K562 (cell line): Measurements from ENCODE around the gene IFNA16. TPM values are rescaled to one million over a fixed set of nuclear protein-coding genes. Genes with fewer than 3 reads are reported as not detected.
"Not testable (repeated sequence)": the region's sequence is repeated elsewhere in the genome, so short reads cannot be mapped to it uniquely, and the experiment has no call there.

Experiments
- ATAC-seq: fragments of 200-7000 bp; cut with Tn5 transposase; 3 replicates; pipeline ENCODE4 v1.9.1; 2020; ENCODE audit warnings: moderate library complexity
- BruUV-seq: library from RNA; stranded (reverse); fragments of 400-500 nt; replicated peaks from 2 replicates; lab custom pipeline; 2021; lab: Mats Ljungman, UMichigan
- CTCF ChIA-PET: fragments of 300-600 bp; formaldehyde crosslinking; extraction: SDS; loops from one replicate; lab custom pipeline; 2021; ENCODE audit warnings: low intra/inter-chr PET ratio; lab: Yijun Ruan, JAX
- POLR2A ChIA-PET: fragments of 300-600, 350-650 bp; sonication (Branson Sonifier 250); formaldehyde crosslinking; extraction: SDS; loops from one replicate; lab custom pipeline; 2021; ENCODE audit warnings: antibody characterized with exemption, inconsistent platforms; lab: Yijun Ruan, JAX
- DNase-seq, 4 experiments: peaks; one replicate each; pipeline versions ENCODE4 v3.0.0 to v3.0.0-alpha.2; 2011 to 2018; ENCODE audit warnings: low spot score in 3 of 4, mixed read lengths in 3 of 4; ENCODE audit errors: extremely low read depth in 1 of 4
- FAIRE-seq: peaks from 2 replicates; lab custom pipeline; 2011; peaks lifted over from hg19 to GRCh38; lab: Jason Lieb, UNC
- H2AFZ ChIP-seq: 2 replicates; pipeline ENCODE4 v1.6.0; 2011; ENCODE audit warnings: low read depth, low read length, control low read depth, inconsistent platforms
- H3K27ac ChIP-seq: fragments of 200-600 bp; 3 replicates; pipeline ENCODE4 v1.8.0; 2011; ENCODE audit warnings: low read depth, mild to moderate bottlenecking, control low read depth, inconsistent platforms, low read length, moderate library complexity, mixed read lengths; ENCODE audit errors: extremely low read depth
- H3K27me3 ChIP-seq, 2 experiments: fragments of 300-600 bp in 1 of 2; 2 replicates in 1 of 2; 3 replicates in 1 of 2; pipeline versions ENCODE4 v1.6.0 to v1.8.0; 2011; ENCODE audit warnings: inconsistent platforms in 2 of 2, low read length in 2 of 2, mild to moderate bottlenecking in 1 of 2, mixed read lengths in 1 of 2, moderate library complexity in 1 of 2; ENCODE audit not compliant: control insufficient read depth in 2 of 2, insufficient read depth in 2 of 2
- H3K36me3 ChIP-seq: fragments of 300-600 bp; 3 replicates; pipeline ENCODE4 v1.8.0; 2011; ENCODE audit warnings: mild to moderate bottlenecking, low read length, inconsistent platforms; ENCODE audit not compliant: control insufficient read depth, insufficient read depth
- H3K4me1 ChIP-seq, 2 experiments: fragments of 200-600 bp in 1 of 2; replicated peaks in 1 of 2; 2 replicates in 1 of 2; 3 replicates in 1 of 2; pipeline versions ENCODE4 v1.5.1 to v1.8.0; 2011; ENCODE audit warnings: inconsistent platforms in 2 of 2, low read length in 2 of 2, mild to moderate bottlenecking in 1 of 2, mixed read lengths in 1 of 2, moderate library complexity in 1 of 2; ENCODE audit not compliant: control insufficient read depth in 2 of 2, insufficient read depth in 2 of 2
- H3K4me2 ChIP-seq: 2 replicates; pipeline ENCODE4 v1.6.1; 2011; ENCODE audit warnings: low read length, control low read depth, inconsistent platforms, mixed read lengths; ENCODE audit not compliant: insufficient read depth
- H3K4me3 ChIP-seq: fragments of 200-600 bp; sonication (generic), shearing (Covaris generic); 2 replicates; pipeline ENCODE4 v1.5.1; 2016; ENCODE audit warnings: control low read depth, inconsistent platforms
- H3K79me2 ChIP-seq: fragments of 200-600 bp; 3 replicates; pipeline ENCODE4 v1.8.0; 2011; ENCODE audit warnings: low read length, inconsistent platforms; ENCODE audit not compliant: control insufficient read depth, insufficient read depth
- H3K9ac ChIP-seq, 2 experiments: 2 replicates each; pipeline versions ENCODE4 v1.6.0 to v1.6.1; 2011; ENCODE audit warnings: low read depth in 2 of 2, low read length in 2 of 2, control low read depth in 1 of 2, inconsistent platforms in 1 of 2, mild to moderate bottlenecking in 1 of 2, mixed read lengths in 1 of 2; ENCODE audit not compliant: insufficient read depth in 1 of 2
- H3K9me1 ChIP-seq: one replicate; pipeline ENCODE4 v1.6.0; 2011; ENCODE audit warnings: inconsistent platforms, mild to moderate bottlenecking, low read length, moderate library complexity; ENCODE audit not compliant: control insufficient read depth, insufficient read depth
- H3K9me3 ChIP-seq: replicated peaks from 2 replicates; pipeline ENCODE4 v1.5.1; 2011; ENCODE audit warnings: low read depth, low read length, inconsistent platforms; ENCODE audit not compliant: control insufficient read depth, insufficient read depth
- H4K20me1 ChIP-seq: replicated peaks from 2 replicates; pipeline ENCODE4 v1.6.1; 2011; ENCODE audit warnings: low read length, inconsistent platforms, mixed read lengths; ENCODE audit not compliant: control insufficient read depth, insufficient read depth
- EP300 ChIP-seq: IDR thresholded peaks from 2 replicates; pipeline ENCODE4 v1.6.1; 2012; ENCODE audit warnings: low read length, improper control_type of control experiment
- WGBS: fragments of 100-300 bp; shearing (Covaris generic); methylation state at CpG from one replicate; pipeline ENCODE4 v1.1.6; 2016; ENCODE audit warnings: low coverage, mixed read lengths; ENCODE audit not compliant: insufficient coverage; ENCODE audit errors: missing lambda C conversion rate; 5-methylcytosine and 5-hydroxymethylcytosine counted together
- in situ Hi-C: fragments of 300-500 bp; cut with MboI; formaldehyde crosslinking; loops from 4 replicates; pipeline ENCODE4 v1.15.0; 2018; ENCODE audit warnings: inconsistent platforms, mixed read lengths
- intact Hi-C: fragments of 100-400 bp; cut with micrococcal nuclease; formaldehyde crosslinking; loops from 2 replicates; pipeline ENCODE4 v1.14.2; 2022
- polyA plus RNA-seq, 8 experiments: library from polyadenylated mRNA; depleted of rRNA in 4 of 8; stranded (reverse) in 5 of 8; unstranded in 3 of 8; fragments of >200 nt; fragmentation: Nextera tagmentation in 2 of 8; fragmentation: Illumina TruSeq in 1 of 8; extraction: Ambion mirVana in 2 of 8; extraction: Trizol in 1 of 8; gene quantifications; 2 replicates each; pipeline versions ENCODE4 v1.2.1 to v1.2.3, GENCODE V29; 2011 to 2014; ENCODE audit warnings: inconsistent platforms in 1 of 8, missing spikeins in 1 of 8
- total RNA-seq, 7 experiments: library from RNA; depleted of rRNA in 6 of 7; stranded (reverse); fragments of >200 nt in 6 of 7; fragmentation: Illumina TruSeq in 2 of 7; extraction: Trizol in 2 of 7; gene quantifications; 2 replicates each; pipeline versions ENCODE4 v1.2.1 to v1.2.3, GENCODE V29; 2011 to 2021; ENCODE audit warnings: low replicate concordance in 1 of 7
- TF ChIP-seq, protein P1 (sequence below): fragments of 150-350 bp; conservative IDR thresholded peaks from 2 replicates; pipeline ENCODE4 v1.6.1; 2014; ENCODE audit warnings: low read length

Gene IFNA16
- total and polyA plus RNA-seq, 9 of the 15 experiments (the other 6 are each of a cell fraction or from before 2014, with no cell fraction given) = not detected

DNA sequence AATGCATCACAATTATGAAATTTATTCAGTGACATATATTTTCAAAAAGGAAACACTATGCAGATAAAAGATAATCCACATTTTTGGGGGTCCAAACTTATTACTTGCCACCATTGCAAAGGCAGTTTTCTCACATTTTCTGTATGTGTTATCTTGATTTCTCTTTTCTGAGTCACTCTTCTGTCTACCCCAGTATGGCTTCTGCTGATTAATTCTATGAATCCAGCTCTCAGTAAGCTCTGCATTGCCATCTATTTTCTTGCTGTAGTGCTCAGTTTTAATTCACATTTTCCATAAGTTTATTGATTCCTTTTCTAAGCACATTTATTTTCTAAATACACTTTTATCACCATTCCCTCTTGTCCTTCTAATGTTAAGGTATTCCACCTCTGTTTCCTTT, 11.9 kb downstream of the IFNA16 start:
- no TSS peak for BruUV-seq

DNA sequence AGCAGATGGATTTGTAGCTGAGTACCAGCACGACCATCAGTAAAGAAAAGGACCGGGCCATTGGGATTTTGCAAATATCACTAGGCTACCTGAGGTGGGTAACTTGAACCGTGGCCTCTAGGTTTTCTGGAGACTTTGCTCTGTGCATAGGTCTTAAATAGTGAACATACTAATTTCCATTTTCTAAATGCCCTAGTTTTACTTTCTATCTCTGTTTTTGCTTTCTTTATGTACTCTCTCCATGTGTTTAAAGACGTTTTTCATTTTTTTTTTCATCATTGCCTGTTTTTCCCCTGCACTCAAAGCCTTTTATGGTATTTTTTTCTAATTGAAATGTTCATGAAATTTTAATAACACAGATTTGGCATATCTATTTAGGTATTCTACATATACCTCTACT, 15.0 kb downstream of the IFNA16 start, which contains the start of gene IFNA7:
TSS of gene IFNA7 (minus strand) at position 101 of the 400 bp plus-strand sequence. CDS start at position 61, 40 bp downstream.
- H3K9me1 ChIP-seq, H3K79me2 ChIP-seq, BruUV-seq, H3K4me1 ChIP-seq, H3K27ac ChIP-seq, H3K9me3 ChIP-seq, DNase-seq, H3K9ac ChIP-seq, H3K27me3 ChIP-seq, H3K4me3 ChIP-seq, POLR2A ChIA-PET, H2AFZ ChIP-seq, CTCF ChIA-PET, H4K20me1 ChIP-seq, FAIRE-seq, in situ Hi-C loops, H3K4me2 ChIP-seq, intact Hi-C loops, ATAC-seq, H3K36me3 ChIP-seq: not testable (repeated sequence)
- no CpG with 5 or more reads among the region's 4 CpGs for WGBS

More for the DNA sequence above, 11.9 kb downstream of the IFNA16 start:
- FAIRE-seq (no peak), ATAC-seq (no peak), DNase-seq (no peak)
- no peaks in the 10 kb centered on the region for H3K9me3 ChIP-seq
- no peak overlapping the region for H3K9ac ChIP-seq
- CTCF ChIA-PET = no interaction called here
- no peak overlapping the region for H3K4me3 ChIP-seq
- intact Hi-C loops = no loop called here
- POLR2A ChIA-PET = no interaction called here
- no peak overlapping the region for H3K27ac ChIP-seq
- no peaks in the 10 kb centered on the region for H3K9me1 ChIP-seq
- H3K79me2 ChIP-seq = no peaks in the 10 kb centered on the region
- no peaks in the 10 kb centered on the region for H3K4me1 ChIP-seq
- in situ Hi-C loops = no loop called here
- H3K4me2 ChIP-seq = no peak overlapping the region
- H3K27me3 ChIP-seq = no peaks in the 10 kb centered on the region
- no peaks in the 10 kb centered on the region for H3K36me3 ChIP-seq
- TF ChIP-seq, protein P1, sequence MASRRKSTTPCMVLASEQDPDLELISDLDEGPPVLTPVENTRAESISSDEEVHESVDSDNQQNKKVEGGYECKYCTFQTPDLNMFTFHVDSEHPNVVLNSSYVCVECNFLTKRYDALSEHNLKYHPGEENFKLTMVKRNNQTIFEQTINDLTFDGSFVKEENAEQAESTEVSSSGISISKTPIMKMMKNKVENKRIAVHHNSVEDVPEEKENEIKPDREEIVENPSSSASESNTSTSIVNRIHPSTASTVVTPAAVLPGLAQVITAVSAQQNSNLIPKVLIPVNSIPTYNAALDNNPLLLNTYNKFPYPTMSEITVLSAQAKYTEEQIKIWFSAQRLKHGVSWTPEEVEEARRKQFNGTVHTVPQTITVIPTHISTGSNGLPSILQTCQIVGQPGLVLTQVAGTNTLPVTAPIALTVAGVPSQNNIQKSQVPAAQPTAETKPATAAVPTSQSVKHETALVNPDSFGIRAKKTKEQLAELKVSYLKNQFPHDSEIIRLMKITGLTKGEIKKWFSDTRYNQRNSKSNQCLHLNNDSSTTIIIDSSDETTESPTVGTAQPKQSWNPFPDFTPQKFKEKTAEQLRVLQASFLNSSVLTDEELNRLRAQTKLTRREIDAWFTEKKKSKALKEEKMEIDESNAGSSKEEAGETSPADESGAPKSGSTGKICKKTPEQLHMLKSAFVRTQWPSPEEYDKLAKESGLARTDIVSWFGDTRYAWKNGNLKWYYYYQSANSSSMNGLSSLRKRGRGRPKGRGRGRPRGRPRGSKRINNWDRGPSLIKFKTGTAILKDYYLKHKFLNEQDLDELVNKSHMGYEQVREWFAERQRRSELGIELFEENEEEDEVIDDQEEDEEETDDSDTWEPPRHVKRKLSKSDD = no peak
- TF ChIP-seq EP300 = no peak
- no peak overlapping the region for H2AFZ ChIP-seq
- no peaks in the 10 kb centered on the region for H4K20me1 ChIP-seq

DNA sequence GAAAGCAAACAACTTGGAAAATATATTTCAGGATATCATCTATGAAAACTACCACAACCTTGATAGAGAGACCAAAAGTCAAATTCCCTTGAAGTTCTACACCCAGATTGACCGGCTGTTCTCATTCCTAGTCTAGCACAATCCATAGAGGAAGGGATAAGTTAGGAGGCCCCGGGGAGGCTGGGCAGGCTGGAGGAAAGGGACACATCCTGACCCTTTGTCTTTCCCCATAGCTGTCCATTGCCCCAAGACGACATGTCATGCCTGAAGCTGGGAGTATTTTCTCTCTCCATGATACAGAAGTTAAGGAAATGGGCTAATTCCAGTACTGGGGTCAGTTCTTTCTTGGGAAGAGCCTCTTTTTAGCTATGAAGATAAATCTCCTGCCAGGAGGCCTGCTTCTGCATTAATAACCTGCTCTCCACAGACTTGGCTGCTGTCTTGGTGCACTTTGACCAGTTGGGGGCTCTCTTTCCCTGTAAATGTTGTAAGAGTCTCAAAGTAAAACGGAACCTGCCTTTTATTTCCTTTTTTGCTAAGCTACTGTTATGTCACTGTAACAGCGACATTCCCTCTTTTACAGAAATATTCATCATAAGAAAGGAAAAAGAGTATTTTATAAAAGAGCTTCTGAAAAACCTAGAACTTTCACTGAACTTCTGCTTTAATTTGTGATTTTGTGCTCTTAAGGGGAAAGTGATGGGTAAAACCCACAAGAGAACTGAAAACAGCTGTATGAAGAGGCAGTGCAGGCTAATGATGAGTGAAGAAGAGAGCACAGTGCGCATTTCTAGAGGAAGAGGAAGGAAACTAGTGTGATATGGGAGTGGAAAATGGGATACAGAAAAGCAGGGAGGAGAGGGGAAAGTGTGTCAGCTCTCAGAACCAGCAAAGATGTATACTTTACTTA, 22.0 kb downstream of the IFNA16 start:
- H2AFZ ChIP-seq, H3K79me2 ChIP-seq, H3K4me1 ChIP-seq, intact Hi-C loops, H4K20me1 ChIP-seq, H3K4me3 ChIP-seq, in situ Hi-C loops, POLR2A ChIA-PET, BruUV-seq, ATAC-seq, H3K9me1 ChIP-seq, H3K27ac ChIP-seq, DNase-seq, CTCF ChIA-PET, H3K9me3 ChIP-seq, H3K27me3 ChIP-seq, H3K36me3 ChIP-seq, H3K9ac ChIP-seq, FAIRE-seq, H3K4me2 ChIP-seq: not testable (repeated sequence)
- no CpG with 5 or more reads among the region's 6 CpGs for WGBS
